VCaP (cell line): Measurements from ENCODE around the gene TANGO6.

Experiments used
- H3K27ac ChIP-seq: fragments of 450-650 bp; 2 replicates; pipeline ENCODE4 v1.5.1; 2017
- CTCF ChIP-seq: fragments of 450-650 bp; conservative IDR thresholded peaks from 2 replicates; pipeline ENCODE4 v1.5.1; 2017; ENCODE audit warnings: mild to moderate bottlenecking, moderate library complexity

Gene TANGO6

DNA sequence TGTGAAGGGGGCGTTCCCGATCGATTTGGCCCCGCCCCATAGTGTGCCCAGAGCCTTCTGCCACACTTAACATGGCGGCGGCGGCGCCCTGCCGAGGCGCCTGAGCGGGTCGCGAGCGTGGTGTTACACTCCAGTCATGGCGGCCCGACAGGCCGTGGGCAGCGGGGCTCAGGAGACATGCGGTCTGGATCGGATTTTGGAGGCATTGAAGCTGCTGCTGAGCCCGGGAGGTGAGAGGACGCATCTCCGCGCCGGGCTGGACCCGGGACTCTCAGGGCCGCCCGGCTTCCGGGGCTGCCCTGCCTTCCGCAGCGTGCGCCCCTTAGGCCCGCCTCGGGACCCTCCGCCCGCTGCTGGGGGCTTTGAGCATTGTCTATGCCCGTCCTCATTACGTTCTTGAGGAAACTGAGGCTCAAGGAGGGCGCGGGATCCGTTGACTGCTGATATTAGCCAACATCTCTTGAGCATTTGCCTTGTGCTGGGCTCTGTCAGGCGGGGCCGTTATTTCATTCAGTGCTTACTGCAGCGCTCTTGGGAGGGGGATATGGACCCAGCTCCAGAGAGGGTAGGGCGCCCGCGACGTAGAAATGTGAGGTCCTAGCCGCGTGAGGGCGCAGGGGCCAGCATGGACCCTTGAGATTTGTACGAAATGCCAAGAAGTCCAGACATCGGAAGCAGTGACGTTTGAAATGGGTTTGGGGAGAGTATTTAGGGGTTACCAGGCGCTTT is at the start of gene TANGO6:
TSS of gene TANGO6 (plus strand) at position 50 of the 729 bp plus-strand sequence. CDS start at position 137, 87 bp downstream.
- peak; percentile 43 for TF ChIP-seq CTCF
- H3K27ac ChIP-seq, result peak within 1 kb of the TSS; percentile 72

DNA sequence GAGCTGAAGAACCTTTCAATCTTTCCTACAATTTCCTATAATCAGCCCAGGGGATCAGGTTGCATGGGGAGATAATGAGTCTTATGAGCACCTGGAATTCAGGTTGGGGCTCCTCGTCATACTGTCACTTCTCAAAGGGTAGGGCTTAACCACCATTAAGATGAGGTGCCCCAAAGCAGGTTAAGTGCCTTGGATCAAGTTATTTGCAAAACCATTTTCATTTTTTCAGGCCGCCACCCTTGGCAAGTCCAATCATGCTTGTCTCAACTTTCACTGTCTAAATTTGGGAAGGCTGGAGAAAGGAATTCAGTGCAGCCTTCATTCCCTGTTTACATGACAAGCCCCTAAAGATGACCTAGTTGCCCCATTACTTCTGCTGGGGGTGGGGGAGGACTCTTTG is 44.9 kb upstream of the TANGO6 start:
- TF ChIP-seq CTCF, result no peak
- H3K27ac ChIP-seq, result no peak overlapping the region

DNA sequence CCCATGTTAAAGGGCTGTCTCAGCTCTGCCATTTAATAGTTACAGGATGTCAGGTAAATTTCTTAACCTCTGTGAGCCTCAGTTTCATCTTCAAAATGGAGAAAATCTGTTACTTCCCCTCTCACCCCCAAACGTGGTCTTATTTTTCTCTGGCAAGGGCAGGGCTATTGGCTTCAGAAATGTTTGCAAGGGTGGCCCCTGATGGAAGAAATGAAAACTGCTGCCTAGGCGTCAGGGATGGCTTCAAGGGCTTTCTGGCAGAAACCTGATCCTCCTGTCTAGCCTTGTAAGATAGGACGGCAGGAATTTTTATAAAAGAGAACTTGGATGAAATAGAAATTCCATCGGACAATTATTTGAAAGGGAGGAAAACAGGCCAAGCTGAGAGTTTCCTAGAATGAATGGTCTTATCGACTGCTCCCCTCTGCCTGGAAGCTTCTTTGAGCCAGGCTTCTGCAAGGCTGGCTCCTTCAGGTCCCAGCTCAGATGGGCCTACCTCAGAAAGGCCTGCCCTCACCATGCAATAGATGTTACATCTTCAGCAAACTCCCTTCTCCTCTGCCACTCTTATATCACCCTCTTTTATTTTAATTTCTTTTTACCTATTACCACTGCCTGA is 43.0 kb upstream of the TANGO6 start:
- H3K27ac ChIP-seq, result 0 out of 2 replicates have a peak overlapping the region, but pooled peaks have one; percentile 16
- peak; percentile 76 for TF ChIP-seq CTCF

GRCh38 chr16:68802190-68802589 is 41.1 kb upstream of the TANGO6 start:
- no peak for TF ChIP-seq CTCF

DNA sequence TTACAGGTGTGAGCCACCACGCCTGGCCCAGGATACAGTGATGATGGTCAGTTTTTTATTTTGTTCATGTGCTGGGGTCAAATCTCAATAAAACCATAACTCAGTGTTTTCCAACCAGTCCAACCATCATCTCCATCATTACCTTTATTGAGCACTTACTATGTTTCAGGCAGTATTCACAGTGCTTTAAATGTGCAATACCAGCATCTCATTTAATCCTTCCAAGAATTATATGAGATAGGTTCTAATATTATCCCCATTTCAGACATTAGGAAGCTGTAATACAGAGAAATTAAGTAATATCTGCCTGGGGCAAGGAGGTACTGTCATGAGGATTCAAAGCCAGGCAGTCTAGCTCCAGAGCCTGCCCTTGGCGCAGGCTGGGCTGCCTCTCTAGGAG is 36.9 kb upstream of the TANGO6 start:
- H3K27ac ChIP-seq, result no peak overlapping the region
- TF ChIP-seq CTCF, result no peak

More at GRCh38 chr16:68802190-68802589, 41.1 kb upstream of the TANGO6 start:
- H3K27ac ChIP-seq, result no peak overlapping the region

DNA sequence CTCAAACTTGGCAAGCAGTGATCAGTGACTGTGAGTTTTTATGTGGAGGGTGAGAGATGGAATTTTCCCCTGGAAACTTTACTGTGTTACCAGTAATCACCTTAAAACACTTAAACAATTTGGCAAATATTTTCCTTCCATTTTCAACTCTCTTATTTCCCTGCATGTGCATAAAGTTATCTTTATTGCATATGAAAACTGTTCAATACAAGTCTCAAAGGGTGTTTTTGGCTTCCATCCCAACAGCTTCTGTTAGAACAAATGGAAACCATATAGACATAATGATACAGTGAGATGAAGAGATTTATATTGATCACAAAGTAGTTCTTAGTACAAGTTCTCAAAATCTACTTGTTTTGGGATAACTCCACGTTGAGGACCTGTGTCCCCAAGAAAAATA is 36.4 kb upstream of the TANGO6 start:
- no peak for TF ChIP-seq CTCF
- no peak overlapping the region for H3K27ac ChIP-seq

GRCh38 chr16:68814516-68814915 is 28.8 kb upstream of the TANGO6 start:
- no peak for TF ChIP-seq CTCF
- no peak overlapping the region for H3K27ac ChIP-seq
